Ascending aorta (tissue), 2 donors: ENCODE data around the gene SPRED3. TPM values are rescaled to one million over a fixed set of nuclear protein-coding genes. Genes with fewer than 3 reads are reported as not detected.

ENCODE experiments used
- DNase-seq, 2 donors: peaks; one replicate each; pipeline ENCODE4 v3.0.0-alpha.2; 2019; ENCODE audit warnings: low spot score in 2 of 2
- H3K27ac ChIP-seq, 2 donors: fragments of 200-600 bp; sonication (generic); one replicate each; pipeline ENCODE4 v1.5.1; 2016 to 2017; ENCODE audit warnings: mild to moderate bottlenecking in 1 of 2
- H3K27me3 ChIP-seq: fragments of 200-600 bp; sonication (generic); one replicate; pipeline ENCODE4 v1.5.1; 2017
- H3K36me3 ChIP-seq, 2 donors: fragments of 200-600 bp; sonication (generic); one replicate each; pipeline ENCODE4 v1.5.1; 2016
- H3K4me1 ChIP-seq, 2 donors: fragments of 200-600 bp; sonication (generic); one replicate each; pipeline ENCODE4 v1.5.1; 2016 to 2017; ENCODE audit warnings: mild to moderate bottlenecking in 1 of 2
- H3K4me3 ChIP-seq, 2 donors: fragments of 200-600 bp; sonication (generic); one replicate each; pipeline ENCODE4 v1.5.1; 2016 to 2017; ENCODE audit warnings: mild to moderate bottlenecking in 1 of 2
- H3K9me3 ChIP-seq, 2 donors: fragments of 200-600 bp; sonication (generic); one replicate each; pipeline ENCODE4 v1.5.1; 2016
- intact Hi-C: fragments of 100-400 bp; cut with DNase I; formaldehyde crosslinking; loops from one replicate; pipeline ENCODE4 v1.15.1; 2023
- total RNA-seq: library from RNA; depleted of rRNA; stranded (reverse); fragments of >200 nt; gene quantifications from one replicate; pipeline ENCODE4 v1.1.0, GENCODE V29; 2016
- TF ChIP-seq, protein P1 (sequence below), 3 experiments: fragments of 200-600 bp in 2 of 3; fragments of 450-650 bp in 1 of 3; sonication (generic) in 2 of 3; IDR thresholded peaks; one replicate each; pipeline ENCODE4 v1.5.1; 2016 to 2019; ENCODE audit warnings: antibody characterized with exemption in 3 of 3, mild to moderate bottlenecking in 1 of 3, moderate library complexity in 1 of 3

SPRED3 gene
- total RNA-seq, 1 donor from 2014 or later, result 18.3 TPM

- H3K4me1 ChIP-seq, result peaks cover 6 to 20% of the 10 kb centered on the region in 2 donors
- peak overlapping the region; percentile 58 to 94 for H3K4me3 ChIP-seq
- peak in 1 of 2 donors; percentile 84 for DNase-seq
- peak overlapping the region; percentile 91 to 97 for H3K27ac ChIP-seq
- H3K27me3 ChIP-seq, result no peaks in the 10 kb centered on the region
- H3K36me3 ChIP-seq, result peaks cover 9 to 15% of the 10 kb centered on the region in 2 donors
- no peaks in the 10 kb centered on the region for H3K9me3 ChIP-seq
- TF ChIP-seq, protein P1, sequence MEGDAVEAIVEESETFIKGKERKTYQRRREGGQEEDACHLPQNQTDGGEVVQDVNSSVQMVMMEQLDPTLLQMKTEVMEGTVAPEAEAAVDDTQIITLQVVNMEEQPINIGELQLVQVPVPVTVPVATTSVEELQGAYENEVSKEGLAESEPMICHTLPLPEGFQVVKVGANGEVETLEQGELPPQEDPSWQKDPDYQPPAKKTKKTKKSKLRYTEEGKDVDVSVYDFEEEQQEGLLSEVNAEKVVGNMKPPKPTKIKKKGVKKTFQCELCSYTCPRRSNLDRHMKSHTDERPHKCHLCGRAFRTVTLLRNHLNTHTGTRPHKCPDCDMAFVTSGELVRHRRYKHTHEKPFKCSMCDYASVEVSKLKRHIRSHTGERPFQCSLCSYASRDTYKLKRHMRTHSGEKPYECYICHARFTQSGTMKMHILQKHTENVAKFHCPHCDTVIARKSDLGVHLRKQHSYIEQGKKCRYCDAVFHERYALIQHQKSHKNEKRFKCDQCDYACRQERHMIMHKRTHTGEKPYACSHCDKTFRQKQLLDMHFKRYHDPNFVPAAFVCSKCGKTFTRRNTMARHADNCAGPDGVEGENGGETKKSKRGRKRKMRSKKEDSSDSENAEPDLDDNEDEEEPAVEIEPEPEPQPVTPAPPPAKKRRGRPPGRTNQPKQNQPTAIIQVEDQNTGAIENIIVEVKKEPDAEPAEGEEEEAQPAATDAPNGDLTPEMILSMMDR (IDR thresholded peaks at IDR 0.05), result no peak
- intact Hi-C loops, result loop anchor here (5.0 to 10.0 kb wide), 7 partner anchors 52 to 953 kb away; partner anchors contain the start of genes CATSPERG, EIF3K, MAP4K1 and SAMD4B
These were observed 816 bp downstream of the SPRED3 start for GRCh38 chr19:38389101-38389925.

- H3K27ac ChIP-seq, result peak overlapping the region; percentile 91 to 97
- no peaks in the 10 kb centered on the region for H3K27me3 ChIP-seq
- intact Hi-C loops, result loop anchor here (5.0 to 10.0 kb wide), 8 partner anchors 53 to 952 kb away; partner anchors contain the start of genes CATSPERG, EIF3K, MAP4K1 and SAMD4B
These were observed 1.7 kb downstream of the SPRED3 start for GRCh38 chr19:38389957-38390924.

GRCh38 chr19:38391911-38392464 lies 3.5 kb downstream of the SPRED3 start:
- DNase-seq, result no peak
- TF ChIP-seq, protein P1 (IDR thresholded peaks at IDR 0.05), result no peak
- Histone ChIP-seq H3K4me3 (no peak overlapping the region), H3K27me3 (no peaks in the 10 kb centered on the region), H3K9me3 (no peaks in the 10 kb centered on the region), H3K27ac (no peak overlapping the region), H3K4me1 (peaks cover 4 to 15% of the 10 kb centered on the region in 2 donors), H3K36me3 (peaks cover 0 to 9% of the 10 kb centered on the region in 2 donors)
- intact Hi-C loops, result loop anchor here (10.0 kb wide), 1 partner anchor 323 kb away; no protein-coding TSS in a partner anchor

More at GRCh38 chr19:38389957-38390924, 1.7 kb downstream of the SPRED3 start:
- Histone ChIP-seq H3K4me3 (peak overlapping the region; percentile 58 to 94), H3K4me1 (peaks cover 6 to 20% of the 10 kb centered on the region in 2 donors), H3K9me3 (no peaks in the 10 kb centered on the region), H3K36me3 (peaks cover 3 to 12% of the 10 kb centered on the region in 2 donors)
- no peak for DNase-seq
- TF ChIP-seq, protein P1 (IDR thresholded peaks at IDR 0.05), result no peak

GRCh38 chr19:38392707-38393308 lies 4.3 kb downstream of the SPRED3 start:
- Histone ChIP-seq H3K27me3 (no peaks in the 10 kb centered on the region), H3K4me3 (no peak overlapping the region), H3K9me3 (no peaks in the 10 kb centered on the region), H3K4me1 (peaks cover 0 to 10% of the 10 kb centered on the region in 2 donors), H3K27ac (no peak overlapping the region), H3K36me3 (peaks cover 0 to 9% of the 10 kb centered on the region in 2 donors)
- no peak for DNase-seq
- intact Hi-C loops, result loop anchor here (10.0 kb wide), 1 partner anchor 322 kb away; no protein-coding TSS in a partner anchor
- TF ChIP-seq, protein P1 (IDR thresholded peaks at IDR 0.05), result no peak
